Sciatic nerve (tissue), 2 donors: ENCODE measurements around the gene EVI5L. TPM values are rescaled to one million over a fixed set of nuclear protein-coding genes. Genes with fewer than 3 reads are reported as not detected.
"Not testable (repeated sequence)": the region's sequence is repeated elsewhere in the genome, so short reads cannot be mapped to it uniquely, and the experiment has no call there.

Experiments used
- ATAC-seq: fragments of 200-7000 bp; cut with Tn5 transposase; one replicate; pipeline ENCODE4 v1.9.1; 2020; ENCODE audit warnings: mild to moderate bottlenecking, moderate library complexity
- DNase-seq: peaks from one replicate; pipeline ENCODE4 v3.0.0-alpha.2; 2020; ENCODE audit warnings: low spot score
- intact Hi-C: fragments of 100-400 bp; cut with DNase I; formaldehyde crosslinking; loops from one replicate; pipeline ENCODE4 v1.14.2; 2022
- total RNA-seq: library from RNA; stranded (reverse); fragmentation: NEBNext Ultra II Directional; extraction: Animal tissue kit (Norgen Biotek cat#: 25700); gene quantifications from one replicate; pipeline ENCODE4 v1.2.1, GENCODE V29; 2021
- donor health status: DM: no; HTN: no; CAD: no.
- donor health status: DM: no; HTN: no; CAD: no.

The EVI5L gene
- total RNA-seq, 1 donor from 2014 or later: 14.2 TPM

DNA sequence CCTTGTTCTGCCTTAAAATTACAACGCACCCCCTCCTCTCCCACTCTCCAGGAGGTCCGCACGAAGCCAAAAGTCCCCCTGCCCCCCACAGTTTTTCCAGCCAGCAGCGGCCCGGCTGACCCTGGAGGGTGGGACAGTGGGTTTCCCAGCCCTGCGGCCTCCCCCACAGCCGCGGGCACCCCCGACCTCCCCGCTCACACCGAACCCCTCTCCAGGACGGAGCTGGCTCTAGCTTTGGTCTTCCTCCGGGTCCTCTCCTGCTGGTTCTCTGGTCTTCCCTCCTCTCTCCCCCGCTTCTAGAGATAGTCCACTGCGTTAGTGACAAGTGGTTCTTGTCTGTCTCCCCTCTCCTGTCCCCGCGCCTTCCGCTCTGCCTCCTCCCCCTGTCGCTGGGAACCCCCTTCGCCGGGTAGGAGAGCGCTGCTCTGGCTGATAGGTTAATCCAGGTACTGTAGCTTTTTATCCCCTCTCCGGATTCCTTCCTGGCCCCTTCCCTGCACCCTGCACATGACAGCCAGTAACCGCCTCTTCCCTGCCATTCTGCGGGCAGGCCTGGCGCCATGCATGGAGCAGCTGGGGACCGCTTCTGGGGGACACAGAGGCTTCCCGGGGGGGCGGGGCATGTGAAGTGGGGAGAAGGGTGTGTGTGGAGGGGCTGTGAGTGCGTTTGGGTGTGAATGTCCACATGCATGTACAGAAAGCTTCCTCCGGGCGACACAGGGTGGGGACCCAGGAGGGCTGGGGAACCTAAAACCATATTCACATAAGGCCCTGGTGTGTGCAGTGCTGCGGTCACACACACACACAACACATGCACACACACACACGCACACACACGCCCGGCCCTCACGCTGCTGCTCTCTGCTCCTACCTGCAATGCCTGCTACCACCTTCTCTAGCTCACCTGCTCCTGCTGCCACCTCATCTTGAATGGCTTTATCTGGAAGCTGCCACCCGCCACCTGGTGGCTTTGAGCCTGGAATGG, 27.0 kb downstream of the EVI5L start:
- ATAC-seq (no peak), DNase-seq (no peak)
- intact Hi-C loops: no loop called here

DNA sequence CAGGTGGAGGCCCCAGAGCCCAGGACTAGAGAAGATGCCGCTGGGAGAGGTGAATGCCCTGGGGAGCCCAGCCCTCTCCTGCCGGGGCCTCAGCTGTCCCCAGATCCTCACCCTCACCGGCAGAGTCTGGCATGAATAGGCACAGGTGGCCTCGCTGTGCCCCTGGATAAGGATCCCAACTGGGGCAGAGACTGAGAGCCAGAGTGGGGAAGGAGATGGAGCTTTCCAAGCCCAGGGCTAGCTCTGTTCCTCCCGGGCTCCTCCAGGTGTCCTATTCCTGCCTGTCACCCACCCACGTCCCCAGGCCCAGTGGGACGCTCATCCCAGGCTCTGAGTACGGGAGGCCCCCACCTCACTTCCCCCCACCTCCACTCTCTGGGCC, 27.7 kb downstream of the EVI5L start:
- DNase-seq (no peak), ATAC-seq (no peak)
- intact Hi-C loops: no loop called here

DNA sequence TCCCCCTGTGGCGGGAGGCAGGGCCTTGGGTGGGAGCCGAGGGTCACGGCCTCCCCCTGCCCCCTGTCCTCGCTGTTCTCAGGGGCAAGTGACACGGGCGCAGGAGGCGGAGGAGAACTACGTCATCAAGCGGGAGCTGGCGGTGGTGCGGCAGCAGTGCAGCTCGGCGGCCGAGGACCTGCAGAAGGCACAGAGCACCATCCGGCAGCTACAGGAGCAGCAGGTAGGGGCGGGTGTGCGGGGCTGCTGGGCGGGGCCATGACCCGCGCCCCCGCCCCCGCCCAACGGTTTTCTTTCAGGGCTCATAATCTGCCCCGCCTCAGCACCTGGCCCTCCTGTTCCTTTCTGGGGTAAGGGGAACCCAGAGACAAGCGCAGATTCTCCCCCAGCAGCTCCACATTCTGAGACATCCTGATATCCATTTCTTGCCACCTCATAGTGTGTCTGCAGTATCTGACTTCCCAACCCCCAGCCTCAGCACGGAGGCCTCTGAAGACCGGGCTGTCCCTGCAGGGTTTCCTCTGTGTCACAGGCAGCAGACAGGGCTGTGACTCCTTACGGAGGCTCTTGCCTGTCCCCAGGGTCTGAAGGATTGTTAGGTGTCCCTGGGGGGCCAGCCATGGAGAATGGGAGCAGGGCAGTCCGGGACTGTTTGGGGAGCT, 28.2 kb downstream of the EVI5L start:
- ATAC-seq (no peak), DNase-seq (no peak)
- intact Hi-C loops: no loop called here

DNA sequence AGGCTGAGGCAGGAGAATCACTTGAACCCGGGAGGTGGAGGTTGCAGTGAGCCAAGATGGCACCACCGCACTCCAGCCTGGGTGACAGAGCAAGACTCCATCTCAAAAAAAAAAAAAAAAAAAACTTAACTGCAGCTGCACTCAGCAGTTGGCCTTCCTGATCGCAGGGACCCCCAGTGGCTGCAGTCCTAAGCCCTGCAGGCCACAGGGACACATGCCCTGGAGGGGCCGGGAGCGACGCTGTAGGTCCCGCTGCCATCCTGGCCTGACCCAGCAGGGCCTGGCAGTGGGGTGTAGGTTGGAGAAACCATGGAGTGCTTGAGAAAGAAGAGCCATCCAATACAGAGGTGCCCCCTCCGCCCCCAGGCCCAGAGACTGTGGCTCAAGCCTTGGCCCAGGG, 29.1 kb downstream of the EVI5L start:
- ATAC-seq, DNase-seq, intact Hi-C loops: not testable (repeated sequence)

DNA sequence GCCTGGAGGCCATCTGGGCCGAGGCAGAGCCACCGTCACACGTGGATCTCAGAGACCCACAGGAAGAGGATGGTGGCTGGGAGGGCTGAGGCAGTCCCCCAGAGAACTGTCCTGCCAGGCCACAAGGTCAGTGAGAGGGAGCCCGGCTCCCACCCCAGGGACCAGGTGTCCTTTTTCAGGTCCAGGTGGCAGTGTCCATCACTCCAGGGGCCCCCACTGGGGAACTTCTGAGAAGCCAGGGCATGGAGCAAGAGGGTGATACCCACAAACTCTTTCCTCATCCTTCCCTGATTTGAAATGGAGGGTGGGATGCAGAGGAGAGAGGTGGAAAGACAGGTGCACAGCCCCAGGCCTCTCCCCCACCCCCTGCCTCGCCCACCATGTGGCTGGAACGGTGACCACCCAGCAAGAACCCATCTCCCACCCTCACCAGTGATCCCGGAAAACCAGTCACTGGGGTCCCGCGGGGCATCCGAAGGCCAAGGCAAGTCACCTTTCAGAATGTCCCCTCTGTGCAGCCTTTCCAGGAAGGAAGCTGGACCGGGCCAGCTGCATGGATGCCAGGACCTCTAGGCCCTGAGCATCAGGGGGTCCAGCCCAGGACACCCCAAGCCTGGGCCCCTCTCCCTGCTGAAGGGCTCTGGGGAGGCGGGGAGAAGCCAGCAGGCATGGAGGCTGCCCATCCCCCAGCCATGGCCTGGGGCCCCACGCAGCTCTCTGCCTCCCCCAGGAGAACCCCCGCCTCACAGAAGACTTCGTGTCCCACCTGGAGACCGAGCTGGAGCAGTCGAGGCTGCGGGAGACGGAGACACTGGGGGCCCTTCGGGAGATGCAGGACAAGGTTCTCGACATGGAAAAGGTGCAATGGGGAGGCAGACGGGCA, 30.1 kb downstream of the EVI5L start:
- ATAC-seq (no peak), DNase-seq (no peak)
- intact Hi-C loops: no loop called here

DNA sequence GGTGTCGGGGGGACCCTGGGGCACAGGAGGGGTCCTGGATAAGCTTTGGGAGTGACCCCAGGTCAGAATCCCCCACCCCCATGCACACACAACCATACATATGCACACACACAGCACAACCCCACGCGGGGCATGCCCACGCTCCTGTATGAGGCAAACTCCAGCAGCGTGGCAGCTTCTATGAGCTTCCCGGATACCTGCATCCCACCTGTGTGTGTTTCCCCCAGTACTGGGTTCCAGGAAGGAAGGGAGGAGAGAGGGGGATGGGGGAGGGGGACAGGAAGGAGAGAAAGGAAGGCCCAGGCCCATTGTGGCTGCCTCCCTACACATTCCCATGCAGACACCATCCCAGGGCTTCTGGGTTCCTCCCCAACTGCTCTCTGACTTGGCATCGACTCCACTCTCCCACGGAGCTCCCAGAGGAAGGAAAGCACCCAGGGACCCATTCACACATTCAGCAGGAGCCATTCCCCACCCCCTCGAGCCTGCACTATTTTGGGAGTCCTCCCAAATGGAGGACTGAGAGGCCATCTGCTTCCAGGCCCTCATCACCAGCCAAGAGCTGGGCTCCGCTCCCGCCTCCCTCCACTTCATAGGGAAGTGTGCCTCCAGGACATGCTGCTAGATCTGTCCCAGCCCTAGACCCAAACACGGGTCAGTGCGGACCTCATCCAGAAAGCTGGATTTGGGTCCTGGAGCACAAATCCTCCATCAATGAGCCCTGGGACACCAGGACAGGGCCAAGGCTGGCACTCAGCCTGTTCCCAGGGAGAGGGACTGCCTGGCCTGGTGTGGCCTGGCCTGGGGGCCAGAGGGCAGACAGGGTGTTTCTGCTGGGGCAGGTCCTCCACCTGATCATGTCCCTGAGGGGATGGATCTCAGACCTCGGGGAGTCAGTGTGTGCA, 30.9 kb downstream of the EVI5L start:
- no peak for DNase-seq
- intact Hi-C loops: no loop called here
- no peak for ATAC-seq

DNA sequence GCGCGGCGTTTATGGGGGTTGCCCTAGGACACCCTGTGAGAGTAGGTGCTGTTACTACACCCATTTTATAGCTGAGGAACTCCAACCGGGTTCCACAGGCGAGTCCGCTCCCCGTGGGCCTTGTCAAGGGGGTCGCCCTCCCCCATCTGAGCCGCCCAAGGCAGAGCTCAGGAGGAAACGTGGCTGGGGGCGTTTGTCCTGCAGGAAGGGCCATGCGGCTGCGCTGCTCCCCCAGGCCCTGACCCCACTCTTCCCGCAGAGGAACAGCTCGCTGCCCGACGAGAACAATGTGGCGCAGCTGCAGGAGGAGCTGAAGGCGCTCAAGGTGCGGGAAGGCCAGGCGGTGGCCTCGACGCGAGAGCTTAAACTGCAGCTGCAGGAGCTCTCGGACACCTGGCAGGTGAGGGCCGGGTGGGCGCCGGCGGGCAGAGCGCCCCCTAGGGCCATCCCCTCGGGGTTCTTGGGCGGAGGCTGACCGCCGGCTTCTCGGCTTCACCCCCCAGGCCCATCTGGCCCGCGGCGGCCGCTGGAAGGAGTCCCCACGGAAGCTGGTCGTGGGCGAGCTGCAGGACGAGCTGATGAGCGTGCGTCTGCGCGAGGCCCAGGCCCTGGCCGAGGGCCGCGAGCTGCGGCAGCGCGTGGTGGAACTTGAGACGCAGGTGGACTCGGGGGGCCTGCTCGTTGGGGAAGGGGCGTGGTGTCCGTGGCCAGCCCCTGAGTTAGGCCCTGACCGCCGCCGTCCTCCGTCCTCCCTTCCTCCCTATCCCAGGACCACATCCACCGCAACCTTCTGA, 31.8 kb downstream of the EVI5L start:
- ATAC-seq (no peak), DNase-seq (no peak)
- intact Hi-C loops: no loop called here

DNA sequence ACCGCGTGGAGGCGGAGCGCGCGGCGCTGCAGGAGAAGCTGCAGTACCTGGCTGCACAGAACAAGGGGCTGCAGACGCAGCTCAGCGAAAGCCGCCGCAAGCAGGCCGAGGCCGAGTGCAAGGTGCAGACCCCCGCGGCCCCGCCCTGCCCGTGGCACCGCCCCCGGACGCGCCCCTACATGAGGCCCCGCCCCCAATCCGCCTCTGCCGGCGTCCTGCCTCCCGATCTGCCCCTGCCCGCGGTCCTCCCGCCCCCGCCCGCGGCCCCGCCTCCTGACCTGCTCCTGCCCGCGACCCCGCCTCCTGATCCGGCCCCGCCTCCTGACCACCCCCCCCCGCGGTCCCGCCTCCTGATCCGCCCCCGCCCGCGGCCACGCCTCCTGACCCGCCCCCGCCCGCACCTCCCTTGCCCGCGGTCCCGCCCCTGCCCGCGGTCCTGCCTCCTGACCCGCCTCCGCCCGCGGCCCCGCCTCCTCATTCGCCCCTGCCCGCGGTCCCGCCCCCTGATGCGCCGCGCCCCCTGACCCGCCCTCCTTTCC, 32.5 kb downstream of the EVI5L start:
- intact Hi-C loops: no loop called here
- ATAC-seq: peak; percentile 24
- peak; percentile 77 for DNase-seq

DNA sequence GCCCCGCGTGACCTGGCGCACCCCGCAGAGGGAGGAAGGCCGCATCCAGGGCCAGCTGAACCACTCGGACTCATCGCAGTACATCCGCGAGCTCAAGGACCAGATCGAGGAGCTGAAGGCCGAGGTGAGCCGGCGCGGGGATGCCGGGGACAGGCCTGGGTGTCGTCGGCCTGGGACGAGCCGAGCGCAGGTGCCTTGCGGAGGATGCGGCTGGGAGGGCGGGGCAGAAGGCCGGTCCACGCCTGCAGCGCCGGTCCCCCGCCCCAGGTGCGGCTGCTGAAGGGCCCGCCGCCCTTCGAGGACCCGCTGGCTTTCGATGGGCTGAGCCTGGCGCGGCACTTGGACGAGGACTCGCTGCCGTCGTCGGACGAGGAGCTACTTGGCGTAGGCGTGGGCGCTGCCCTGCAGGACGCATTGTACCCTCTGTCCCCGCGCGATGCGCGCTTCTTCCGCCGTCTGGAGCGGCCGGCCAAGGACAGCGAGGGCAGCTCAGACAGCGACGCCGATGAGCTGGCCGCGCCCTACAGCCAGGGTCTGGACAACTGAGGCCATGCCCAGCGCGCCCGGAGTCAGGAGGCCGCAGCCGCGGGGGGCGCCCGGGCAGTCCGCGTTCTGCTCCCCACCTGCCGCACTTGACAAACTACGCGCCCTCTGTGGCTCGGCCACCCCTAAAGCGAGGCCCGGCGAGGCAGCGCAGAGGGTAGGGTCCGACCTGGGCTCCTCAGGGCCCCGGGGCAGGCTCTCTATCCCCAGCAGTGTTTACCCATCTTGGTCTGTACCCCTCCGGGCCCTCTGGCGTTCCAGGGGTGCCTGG, 33.3 kb downstream of the EVI5L start:
- DNase-seq (no peak), ATAC-seq (no peak)

DNA sequence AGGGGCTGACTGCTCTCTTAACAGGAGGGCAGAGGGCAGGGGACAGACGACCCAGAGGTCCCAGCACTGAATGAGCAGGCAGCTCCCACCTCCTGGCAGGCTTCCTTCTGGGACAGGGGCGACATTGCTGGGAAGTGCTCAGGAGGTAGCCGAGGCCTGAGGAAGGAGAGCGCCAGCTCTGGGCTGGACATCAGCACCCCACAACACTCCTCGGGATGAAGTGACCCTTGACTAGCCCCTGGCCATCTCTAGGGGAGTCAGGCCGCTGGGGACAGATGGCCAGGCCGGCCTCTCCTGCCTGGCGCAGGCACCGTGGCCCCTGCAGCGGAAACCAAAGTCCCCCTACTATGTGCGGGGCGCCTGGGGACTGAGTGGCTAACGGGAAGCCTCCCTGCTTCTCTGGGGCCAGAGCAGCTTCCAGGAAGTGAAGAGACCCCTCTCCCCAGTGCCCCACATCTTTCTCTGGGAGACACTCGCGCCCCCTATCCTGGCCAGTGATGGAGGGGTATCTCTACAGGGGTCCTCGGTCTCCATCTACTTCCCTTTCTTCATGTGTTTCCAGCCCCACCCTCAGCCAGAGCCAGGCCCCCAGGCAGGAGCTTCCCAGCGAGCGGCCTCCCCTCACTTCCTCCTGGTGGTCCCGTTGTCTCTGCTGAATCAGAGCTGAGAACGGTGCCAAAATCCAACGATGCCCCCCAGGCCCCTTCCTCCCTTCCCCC, 34.1 kb downstream of the EVI5L start:
- ATAC-seq: no peak
- intact Hi-C loops: no loop called here
- DNase-seq: no peak

More for the DNA sequence above, 33.3 kb downstream of the EVI5L start:
- intact Hi-C loops: no loop called here

DNA sequence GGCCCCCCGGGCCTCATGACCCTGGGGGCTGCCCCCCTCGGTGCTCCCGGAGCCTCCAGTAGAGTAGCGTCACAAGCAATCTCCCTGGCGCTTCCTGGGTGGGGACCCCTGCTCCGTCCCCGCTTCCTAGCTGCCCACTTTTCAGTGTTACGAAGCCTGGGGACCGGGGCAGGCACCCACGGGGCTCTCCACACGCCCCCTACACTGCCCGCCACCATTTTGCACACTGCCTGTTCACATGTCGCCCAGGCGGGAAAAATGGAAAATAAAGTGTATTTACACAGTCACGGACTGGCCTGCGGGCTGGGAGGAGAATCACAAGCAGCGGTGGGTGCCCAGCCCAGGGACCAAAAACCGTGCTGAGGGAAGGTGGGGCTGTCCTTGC, 34.7 kb downstream of the EVI5L start:
- intact Hi-C loops: no loop called here
- ATAC-seq (no peak), DNase-seq (no peak)

DNA sequence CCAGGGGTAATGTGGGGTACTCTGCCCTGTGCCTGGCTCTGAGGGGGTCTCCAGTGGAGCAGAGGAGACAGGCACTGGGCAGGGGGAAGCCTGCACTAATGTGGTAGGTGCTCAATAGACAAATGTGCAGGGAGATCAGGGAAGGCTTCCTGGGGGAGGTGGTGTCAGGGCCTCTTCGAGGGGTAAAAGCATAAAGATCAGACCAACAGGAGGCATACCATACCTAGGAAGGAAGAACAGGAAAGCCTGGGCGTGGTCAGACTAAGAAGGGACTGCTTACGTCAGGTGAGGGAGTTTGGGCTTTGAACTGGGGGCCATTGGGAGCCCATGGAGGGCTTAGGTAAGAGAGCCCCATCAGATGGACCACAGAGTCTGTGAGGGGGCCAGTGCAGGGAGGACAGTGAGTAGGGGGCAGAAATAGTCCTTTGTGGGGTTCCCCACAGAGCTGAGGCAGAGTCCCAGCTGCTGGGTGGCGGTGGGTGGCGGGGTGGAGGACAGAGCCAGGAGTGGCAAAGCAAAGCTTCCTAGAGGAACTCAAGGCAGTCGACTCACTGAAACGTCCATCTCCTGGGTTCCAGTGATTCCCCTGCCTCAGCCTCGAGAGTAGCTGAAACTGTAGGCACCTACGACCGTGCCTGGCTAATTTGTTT, 35.4 kb downstream of the EVI5L start:
- no peak for ATAC-seq
- no peak for DNase-seq

DNA sequence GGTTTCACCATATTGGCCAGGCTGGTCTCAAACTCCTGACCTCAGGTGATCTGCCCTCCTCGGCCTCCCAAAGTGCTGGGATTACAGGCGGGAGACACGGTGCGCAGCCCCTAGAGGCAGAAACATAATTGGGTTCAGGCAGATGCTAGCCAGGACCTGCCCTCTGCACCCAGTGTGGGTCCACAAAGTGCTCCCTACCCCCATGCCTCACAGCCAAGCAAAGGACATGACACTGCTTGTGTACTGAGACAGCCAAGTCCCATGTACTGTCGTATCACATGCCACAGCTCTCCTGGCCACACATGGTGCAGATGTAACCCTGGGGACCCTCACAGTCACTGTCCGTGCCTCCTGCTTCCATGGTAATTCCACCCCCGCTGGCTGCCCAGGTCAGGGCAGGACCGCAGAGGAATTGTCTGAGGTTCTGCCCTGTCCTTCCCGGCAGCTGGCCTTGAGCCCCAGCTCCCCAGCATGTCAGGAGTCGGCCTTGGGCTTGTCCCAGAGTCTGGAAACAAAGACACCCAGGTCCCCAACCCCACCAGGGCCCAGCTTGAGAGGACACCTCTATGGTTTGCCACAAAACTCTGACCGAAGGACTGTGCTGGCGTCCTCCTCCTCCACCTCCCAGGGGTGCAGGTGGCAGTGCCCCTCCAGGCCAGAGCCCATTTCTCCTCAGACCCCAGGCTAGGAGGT, 36.5 kb downstream of the EVI5L start:
- DNase-seq (no peak), ATAC-seq (no peak)

More for the DNA sequence above, 35.4 kb downstream of the EVI5L start:
- intact Hi-C loops: no loop called here

DNA sequence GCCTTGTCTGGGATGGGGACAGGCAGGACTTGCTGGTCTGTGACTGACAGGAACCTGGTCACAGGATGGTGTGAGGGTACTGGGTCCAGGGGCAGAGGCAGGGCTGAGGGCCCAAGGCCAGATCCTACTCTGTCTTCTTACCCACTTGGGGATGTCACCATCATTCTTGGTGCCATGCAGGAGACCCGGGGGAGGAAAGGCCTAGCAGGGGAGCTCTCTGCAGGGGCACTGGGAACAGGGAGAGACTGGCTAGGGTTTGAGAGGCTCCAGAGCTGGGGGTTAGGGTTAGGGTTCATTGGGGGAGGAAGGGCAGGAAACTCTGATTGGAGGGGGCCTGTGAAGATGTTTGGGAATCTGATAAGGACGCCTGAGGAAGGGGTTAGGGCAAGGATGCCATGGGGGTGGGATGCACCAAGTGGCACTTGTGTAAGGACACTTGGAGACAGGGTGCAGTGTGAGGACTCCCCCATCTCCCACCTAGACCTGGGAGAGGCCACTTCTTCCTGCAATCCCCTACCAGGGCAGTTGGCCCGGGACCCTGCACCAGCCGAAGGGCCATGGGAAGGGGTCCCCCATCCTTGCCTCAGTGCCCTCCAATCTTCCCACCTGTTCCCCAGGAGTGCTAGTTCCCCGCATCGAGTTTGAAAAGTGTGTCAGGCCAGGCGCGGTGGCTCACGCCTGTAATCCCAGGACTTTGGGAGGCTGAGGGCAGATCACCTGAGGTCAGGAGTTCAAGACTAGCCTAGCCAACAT, 37.2 kb downstream of the EVI5L start:
- ATAC-seq: no peak
- intact Hi-C loops: no loop called here
- DNase-seq: no peak

More for the DNA sequence above, 36.5 kb downstream of the EVI5L start:
- intact Hi-C loops: no loop called here
